PFSK-1 (cell line): ENCODE results near the gene MAP3K3.

Source experiments
- FOXP2 ChIP-seq: optimal IDR thresholded peaks from 2 replicates; pipeline ENCODE3; 2011; ENCODE audit warnings: borderline replicate concordance, control low read depth, inconsistent platforms; ENCODE audit not compliant: insufficient read depth; ENCODE audit errors: extremely low read length, extremely low read depth
- POLR2AphosphoS5 ChIP-seq: IDR thresholded peaks from 2 replicates; pipeline ENCODE4 v1.6.1; 2012; ENCODE audit warnings: low read depth, mild to moderate bottlenecking, control low read depth, low read length, moderate library complexity
- SIN3A ChIP-seq: IDR thresholded peaks from 2 replicates; pipeline ENCODE4 v1.6.1; 2012; ENCODE audit warnings: mild to moderate bottlenecking, low read length, moderate library complexity, borderline replicate concordance; ENCODE audit not compliant: insufficient read depth
- TAF1 ChIP-seq: IDR thresholded peaks from 2 replicates; pipeline ENCODE4 v1.6.1; 2012; ENCODE audit warnings: low read length, control low read depth, borderline replicate concordance; ENCODE audit not compliant: insufficient read depth
- TF ChIP-seq, protein P1 (sequence below), 2 experiments: IDR thresholded peaks; 2 replicates each; pipeline versions ENCODE4 v1.6.1 to v1.8.0; 2011 to 2012; ENCODE audit warnings: low read depth in 2 of 2, low read length in 2 of 2, control low read depth in 1 of 2, inconsistent platforms in 1 of 2, mild to moderate bottlenecking in 1 of 2, moderate library complexity in 1 of 2; ENCODE audit not compliant: insufficient read depth in 1 of 2

Gene MAP3K3

DNA sequence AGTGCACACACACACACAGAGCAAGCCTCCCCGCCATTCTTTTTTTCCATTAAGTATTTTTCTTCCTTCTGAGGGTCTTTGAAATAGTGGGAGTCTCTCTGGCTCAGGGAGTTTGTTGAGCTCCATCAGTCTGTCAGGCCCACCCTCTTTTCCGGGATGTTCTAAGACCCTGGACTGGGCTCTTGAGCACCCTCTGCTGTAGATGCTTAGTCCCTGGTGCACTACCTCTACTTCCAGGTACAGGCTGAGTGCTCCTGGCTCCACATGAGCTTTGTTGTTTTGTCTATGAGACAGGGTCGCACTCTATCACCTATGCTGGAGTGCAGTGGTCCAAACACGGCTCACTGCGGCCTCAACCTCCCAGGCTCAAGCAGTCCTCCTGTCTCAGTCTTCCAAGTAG is 57.0 kb downstream of the MAP3K3 start:
- TF ChIP-seq FOXP2 = no peak
- TF ChIP-seq, protein P1, sequence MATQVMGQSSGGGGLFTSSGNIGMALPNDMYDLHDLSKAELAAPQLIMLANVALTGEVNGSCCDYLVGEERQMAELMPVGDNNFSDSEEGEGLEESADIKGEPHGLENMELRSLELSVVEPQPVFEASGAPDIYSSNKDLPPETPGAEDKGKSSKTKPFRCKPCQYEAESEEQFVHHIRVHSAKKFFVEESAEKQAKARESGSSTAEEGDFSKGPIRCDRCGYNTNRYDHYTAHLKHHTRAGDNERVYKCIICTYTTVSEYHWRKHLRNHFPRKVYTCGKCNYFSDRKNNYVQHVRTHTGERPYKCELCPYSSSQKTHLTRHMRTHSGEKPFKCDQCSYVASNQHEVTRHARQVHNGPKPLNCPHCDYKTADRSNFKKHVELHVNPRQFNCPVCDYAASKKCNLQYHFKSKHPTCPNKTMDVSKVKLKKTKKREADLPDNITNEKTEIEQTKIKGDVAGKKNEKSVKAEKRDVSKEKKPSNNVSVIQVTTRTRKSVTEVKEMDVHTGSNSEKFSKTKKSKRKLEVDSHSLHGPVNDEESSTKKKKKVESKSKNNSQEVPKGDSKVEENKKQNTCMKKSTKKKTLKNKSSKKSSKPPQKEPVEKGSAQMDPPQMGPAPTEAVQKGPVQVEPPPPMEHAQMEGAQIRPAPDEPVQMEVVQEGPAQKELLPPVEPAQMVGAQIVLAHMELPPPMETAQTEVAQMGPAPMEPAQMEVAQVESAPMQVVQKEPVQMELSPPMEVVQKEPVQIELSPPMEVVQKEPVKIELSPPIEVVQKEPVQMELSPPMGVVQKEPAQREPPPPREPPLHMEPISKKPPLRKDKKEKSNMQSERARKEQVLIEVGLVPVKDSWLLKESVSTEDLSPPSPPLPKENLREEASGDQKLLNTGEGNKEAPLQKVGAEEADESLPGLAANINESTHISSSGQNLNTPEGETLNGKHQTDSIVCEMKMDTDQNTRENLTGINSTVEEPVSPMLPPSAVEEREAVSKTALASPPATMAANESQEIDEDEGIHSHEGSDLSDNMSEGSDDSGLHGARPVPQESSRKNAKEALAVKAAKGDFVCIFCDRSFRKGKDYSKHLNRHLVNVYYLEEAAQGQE (IDR thresholded peaks at IDR 0.05; ENCODE audit: insufficient read depth in 1 of 2, low read depth in 2 of 2, low read length in 2 of 2) = no peak
- no peak for TF ChIP-seq TAF1
- TF ChIP-seq SIN3A = no peak
- no peak for TF ChIP-seq POLR2AphosphoS5

DNA sequence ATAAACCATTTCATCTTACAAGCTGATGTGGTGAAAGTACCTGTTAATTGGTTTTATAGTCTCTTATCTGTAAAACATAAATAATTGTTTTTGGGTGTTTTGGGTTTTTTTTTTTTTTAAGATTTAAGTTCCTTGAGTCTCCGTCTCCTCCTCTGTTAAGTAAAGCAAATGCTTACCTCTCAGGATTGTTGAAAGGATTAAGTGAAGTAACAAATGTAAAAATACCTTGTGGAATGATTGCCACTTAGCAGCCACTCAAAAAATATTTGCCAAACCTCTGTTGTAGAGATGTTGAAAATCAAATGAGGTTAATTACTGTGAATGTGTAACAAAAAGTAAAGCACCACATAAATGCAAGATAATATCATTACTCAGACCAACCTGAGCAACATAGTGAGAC is 58.5 kb downstream of the MAP3K3 start:
- TF ChIP-seq TAF1 = no peak
- TF ChIP-seq SIN3A = no peak
- no peak for TF ChIP-seq FOXP2
- TF ChIP-seq, protein P1 (IDR thresholded peaks at IDR 0.05; ENCODE audit: insufficient read depth in 1 of 2, low read depth in 2 of 2, low read length in 2 of 2) = no peak
- no peak for TF ChIP-seq POLR2AphosphoS5

- no peak for TF ChIP-seq POLR2AphosphoS5
- no peak for TF ChIP-seq TAF1
- TF ChIP-seq SIN3A = no peak
- TF ChIP-seq, protein P1 (IDR thresholded peaks at IDR 0.05; ENCODE audit: insufficient read depth in 1 of 2, low read depth in 2 of 2, low read length in 2 of 2) = no peak
- TF ChIP-seq FOXP2 = no peak
These were observed 59.3 kb downstream of the MAP3K3 start for GRCh38 chr17:63681530-63681929.

DNA sequence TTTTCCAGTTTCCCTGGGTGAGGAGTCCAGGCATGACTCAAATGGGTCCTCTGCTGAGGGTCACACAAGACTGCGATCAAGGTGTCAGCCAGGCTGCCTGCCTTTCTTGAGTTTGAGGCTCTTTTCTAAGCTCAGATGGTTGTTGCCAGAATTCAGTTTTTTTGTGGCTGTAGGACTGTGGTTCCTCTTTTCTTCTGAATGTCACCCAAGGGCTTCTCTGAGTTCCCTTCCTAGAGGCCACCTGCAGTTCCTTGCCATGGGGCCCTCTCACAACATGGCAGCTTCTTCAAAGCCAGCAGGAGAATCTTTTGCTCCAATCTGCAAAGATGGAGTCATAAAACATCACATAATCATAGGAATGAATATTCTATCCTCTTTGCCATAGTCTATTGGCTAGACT is 60.2 kb downstream of the MAP3K3 start:
- TF ChIP-seq POLR2AphosphoS5 = no peak
- TF ChIP-seq TAF1 = no peak
- no peak for TF ChIP-seq SIN3A
- TF ChIP-seq, protein P1 (IDR thresholded peaks at IDR 0.05; ENCODE audit: insufficient read depth in 1 of 2, low read depth in 2 of 2, low read length in 2 of 2) = no peak
- no peak for TF ChIP-seq FOXP2

DNA sequence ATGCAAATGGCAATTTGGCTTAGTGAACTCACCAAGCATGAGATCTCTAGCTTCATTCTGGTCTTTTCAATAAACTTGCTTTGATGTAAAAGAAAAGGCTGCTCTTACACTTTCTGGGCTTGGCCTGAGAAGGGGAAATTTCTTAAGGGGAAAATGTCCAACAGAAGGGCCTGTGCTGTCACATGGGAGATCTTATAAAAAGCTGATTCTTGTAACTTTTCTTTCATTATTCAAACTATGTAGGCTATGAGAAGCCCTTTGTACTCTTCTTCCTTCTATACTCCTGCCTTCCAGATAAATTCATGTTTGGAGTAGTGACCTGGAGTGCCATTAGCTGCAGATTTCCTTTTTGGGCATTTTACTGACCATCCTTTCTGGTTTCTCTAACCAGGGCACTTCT is 60.8 kb downstream of the MAP3K3 start:
- TF ChIP-seq FOXP2 = no peak
- TF ChIP-seq, protein P1 (IDR thresholded peaks at IDR 0.05; ENCODE audit: insufficient read depth in 1 of 2, low read depth in 2 of 2, low read length in 2 of 2) = no peak
- TF ChIP-seq POLR2AphosphoS5 = no peak
- no peak for TF ChIP-seq TAF1
- TF ChIP-seq SIN3A = no peak
